Gastroesophageal sphincter (tissue), 3 donors: ENCODE data around the gene CHRNA7.

ENCODE experiments used
- POLR2A ChIP-seq, 2 donors: fragments of 450-650 bp; IDR thresholded peaks; one replicate each; pipeline ENCODE4 v1.6.1; 2017; ENCODE audit warnings: antibody characterized with exemption in 2 of 2, mild to moderate bottlenecking in 2 of 2, moderate library complexity in 1 of 2
- POLR2AphosphoS5 ChIP-seq: sonication (generic); formaldehyde crosslinking; IDR thresholded peaks from one replicate; pipeline ENCODE4 v1.6.1; 2017; ENCODE audit warnings: antibody characterized with exemption
- TF ChIP-seq, protein P1 (sequence below), 4 experiments: fragments of 200-600 bp in 2 of 4; fragments of 450-650 bp in 2 of 4; sonication (generic) in 1 of 4; IDR thresholded peaks; one replicate each; pipeline ENCODE4 v1.5.1; 2017 to 2019; ENCODE audit warnings: antibody characterized with exemption in 4 of 4, mild to moderate bottlenecking in 2 of 4, moderate library complexity in 2 of 4

DNA sequence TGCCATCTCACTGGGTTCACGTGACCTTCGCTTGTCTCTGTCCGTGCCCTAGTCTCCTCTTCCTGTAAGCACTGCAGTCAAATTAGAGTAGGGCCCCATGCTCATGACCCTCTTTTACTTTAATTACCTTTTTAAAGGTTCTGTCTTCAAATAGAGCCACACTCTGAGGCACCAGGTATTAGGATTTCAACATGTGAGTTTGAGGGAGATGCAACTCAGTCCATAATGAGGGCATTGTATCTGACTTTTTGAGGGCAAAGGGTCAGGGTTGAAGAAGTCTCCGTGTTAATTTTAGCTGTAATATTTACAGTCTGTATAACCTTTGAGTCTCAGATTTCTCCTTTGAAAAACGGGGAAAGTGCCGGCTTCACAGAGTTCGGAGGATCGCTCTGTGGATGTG, 82.9 kb downstream of the CHRNA7 start:
- TF ChIP-seq, protein P1, sequence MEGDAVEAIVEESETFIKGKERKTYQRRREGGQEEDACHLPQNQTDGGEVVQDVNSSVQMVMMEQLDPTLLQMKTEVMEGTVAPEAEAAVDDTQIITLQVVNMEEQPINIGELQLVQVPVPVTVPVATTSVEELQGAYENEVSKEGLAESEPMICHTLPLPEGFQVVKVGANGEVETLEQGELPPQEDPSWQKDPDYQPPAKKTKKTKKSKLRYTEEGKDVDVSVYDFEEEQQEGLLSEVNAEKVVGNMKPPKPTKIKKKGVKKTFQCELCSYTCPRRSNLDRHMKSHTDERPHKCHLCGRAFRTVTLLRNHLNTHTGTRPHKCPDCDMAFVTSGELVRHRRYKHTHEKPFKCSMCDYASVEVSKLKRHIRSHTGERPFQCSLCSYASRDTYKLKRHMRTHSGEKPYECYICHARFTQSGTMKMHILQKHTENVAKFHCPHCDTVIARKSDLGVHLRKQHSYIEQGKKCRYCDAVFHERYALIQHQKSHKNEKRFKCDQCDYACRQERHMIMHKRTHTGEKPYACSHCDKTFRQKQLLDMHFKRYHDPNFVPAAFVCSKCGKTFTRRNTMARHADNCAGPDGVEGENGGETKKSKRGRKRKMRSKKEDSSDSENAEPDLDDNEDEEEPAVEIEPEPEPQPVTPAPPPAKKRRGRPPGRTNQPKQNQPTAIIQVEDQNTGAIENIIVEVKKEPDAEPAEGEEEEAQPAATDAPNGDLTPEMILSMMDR (IDR thresholded peaks at IDR 0.05), result no peak
- no peak for TF ChIP-seq POLR2A (IDR thresholded peaks at IDR 0.05)
- no peak for TF ChIP-seq POLR2AphosphoS5
